Osteocyte (in vitro differentiated cells): ENCODE measurements around the gene BCAS4. TPM values are rescaled to one million over a fixed set of nuclear protein-coding genes. Genes with fewer than 3 reads are reported as not detected.

Experiments
- DNase-seq: peaks from one replicate; pipeline ENCODE4 v3.0.0; 2021; ENCODE audit warnings: mixed read lengths; ENCODE audit not compliant: unreplicated experiment; ENCODE audit errors: extremely low spot score
- H3K27ac Mint-ChIP-seq: one replicate; pipeline ENCODE4 v1.8.0; 2021; ENCODE audit warnings: mild to moderate bottlenecking, mixed read lengths; ENCODE audit not compliant: unreplicated experiment
- H3K27me3 Mint-ChIP-seq: one replicate; pipeline ENCODE4 v1.8.0; 2021; ENCODE audit warnings: mixed read lengths; ENCODE audit not compliant: unreplicated experiment
- H3K36me3 Mint-ChIP-seq: one replicate; pipeline ENCODE4 v1.8.0; 2021; ENCODE audit warnings: mixed read lengths; ENCODE audit not compliant: unreplicated experiment
- H3K4me1 Mint-ChIP-seq: one replicate; pipeline ENCODE4 v1.8.0; 2021; ENCODE audit warnings: mixed read lengths; ENCODE audit not compliant: unreplicated experiment
- H3K4me3 Mint-ChIP-seq: one replicate; pipeline ENCODE4 v1.8.0; 2021; ENCODE audit warnings: mild to moderate bottlenecking, moderate library complexity, mixed read lengths; ENCODE audit not compliant: unreplicated experiment
- H3K9me3 Mint-ChIP-seq: one replicate; pipeline ENCODE4 v1.8.0; 2021; ENCODE audit warnings: mixed read lengths; ENCODE audit not compliant: unreplicated experiment
- total RNA-seq: library from RNA; stranded (reverse); gene quantifications from 2 replicates; pipeline ENCODE4 v1.2.1, GENCODE V29; 2021
- TF ChIP-seq, protein P1 (sequence below): fragments of 200-600 bp; sonication (generic); IDR thresholded peaks from 2 replicates; pipeline ENCODE4 v1.5.0; 2021; ENCODE audit warnings: antibody characterized with exemption, mild to moderate bottlenecking, moderate library complexity

The BCAS4 gene
- total RNA-seq, 1 donor from 2014 or later, result 4.2 TPM

DNA sequence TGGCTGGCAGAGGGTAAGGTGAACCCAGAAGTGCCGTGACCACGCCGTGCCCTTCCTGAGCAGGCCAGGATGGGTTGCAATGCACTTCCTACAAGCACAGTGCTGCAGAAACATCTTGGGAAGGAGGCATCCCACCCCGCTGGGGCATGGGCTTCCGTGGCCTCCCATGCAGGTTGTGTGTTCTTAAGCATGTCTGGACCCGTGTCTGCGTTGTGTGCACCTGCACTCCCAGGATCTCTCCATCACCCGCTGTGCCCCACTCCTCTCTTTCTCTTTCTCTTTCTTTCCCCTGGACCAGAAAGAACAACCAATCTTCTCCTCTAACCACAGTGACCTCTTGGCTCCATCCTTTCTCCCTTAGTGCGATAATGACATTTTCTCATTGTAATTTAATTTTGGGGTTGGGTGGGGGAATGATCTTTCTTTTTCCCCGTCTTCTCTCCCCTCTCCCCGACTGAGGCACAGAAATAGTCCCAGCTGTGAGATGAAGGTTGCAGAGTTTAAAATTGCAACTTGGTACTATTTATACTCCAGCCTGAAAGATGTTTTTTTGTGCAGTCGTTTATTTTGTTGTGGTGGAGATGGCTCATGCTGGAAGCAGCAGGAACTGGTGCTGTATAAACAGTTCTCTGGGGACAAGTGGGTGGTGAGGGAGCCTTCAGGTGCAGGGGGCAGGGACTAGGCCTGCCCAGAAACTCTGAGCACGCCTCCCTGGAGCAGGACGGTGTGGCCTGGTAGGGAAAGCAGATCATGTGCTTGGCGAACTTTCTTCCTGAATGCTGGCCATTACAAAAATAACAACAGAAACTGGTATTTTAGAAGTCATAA, 20.5 kb downstream of the BCAS4 start:
- Mint-ChIP-seq H3K4me1 (peaks cover 22% of the 10 kb centered on the region), H3K4me3 (no peak overlapping the region), H3K27ac (peak overlapping the region; percentile 86), H3K9me3 (no peaks in the 10 kb centered on the region), H3K27me3 (no peaks in the 10 kb centered on the region), H3K36me3 (peaks cover 3% of the 10 kb centered on the region)
- DNase-seq, result no peak
- TF ChIP-seq, protein P1, sequence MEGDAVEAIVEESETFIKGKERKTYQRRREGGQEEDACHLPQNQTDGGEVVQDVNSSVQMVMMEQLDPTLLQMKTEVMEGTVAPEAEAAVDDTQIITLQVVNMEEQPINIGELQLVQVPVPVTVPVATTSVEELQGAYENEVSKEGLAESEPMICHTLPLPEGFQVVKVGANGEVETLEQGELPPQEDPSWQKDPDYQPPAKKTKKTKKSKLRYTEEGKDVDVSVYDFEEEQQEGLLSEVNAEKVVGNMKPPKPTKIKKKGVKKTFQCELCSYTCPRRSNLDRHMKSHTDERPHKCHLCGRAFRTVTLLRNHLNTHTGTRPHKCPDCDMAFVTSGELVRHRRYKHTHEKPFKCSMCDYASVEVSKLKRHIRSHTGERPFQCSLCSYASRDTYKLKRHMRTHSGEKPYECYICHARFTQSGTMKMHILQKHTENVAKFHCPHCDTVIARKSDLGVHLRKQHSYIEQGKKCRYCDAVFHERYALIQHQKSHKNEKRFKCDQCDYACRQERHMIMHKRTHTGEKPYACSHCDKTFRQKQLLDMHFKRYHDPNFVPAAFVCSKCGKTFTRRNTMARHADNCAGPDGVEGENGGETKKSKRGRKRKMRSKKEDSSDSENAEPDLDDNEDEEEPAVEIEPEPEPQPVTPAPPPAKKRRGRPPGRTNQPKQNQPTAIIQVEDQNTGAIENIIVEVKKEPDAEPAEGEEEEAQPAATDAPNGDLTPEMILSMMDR, result no peak

DNA sequence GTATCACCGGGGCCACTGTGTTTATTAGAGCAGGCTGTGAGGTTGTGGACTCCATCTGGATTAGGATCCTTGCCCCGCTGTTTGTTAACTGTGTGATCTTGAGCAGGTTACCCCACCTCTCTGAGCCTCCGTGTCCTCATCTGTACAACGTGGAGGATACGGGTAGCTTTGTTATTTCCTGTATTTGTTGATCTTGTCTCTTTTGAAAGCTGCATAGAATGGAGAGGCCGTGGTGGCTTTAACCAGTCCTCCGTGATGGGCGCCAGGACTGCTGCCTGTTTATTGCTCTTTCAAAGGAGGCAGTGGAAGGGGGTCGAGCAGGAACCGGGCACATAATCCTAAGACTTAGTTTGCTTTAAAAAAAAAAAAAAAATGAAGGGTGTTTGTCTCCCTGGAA, 22.9 kb downstream of the BCAS4 start:
- Mint-ChIP-seq H3K9me3 (no peaks in the 10 kb centered on the region), H3K27ac (peak overlapping the region; percentile 95), H3K36me3 (peaks cover 3% of the 10 kb centered on the region), H3K4me1 (peaks cover 22% of the 10 kb centered on the region), H3K4me3 (no peak overlapping the region), H3K27me3 (no peaks in the 10 kb centered on the region)
- no peak for DNase-seq
- TF ChIP-seq, protein P1, result no peak

DNA sequence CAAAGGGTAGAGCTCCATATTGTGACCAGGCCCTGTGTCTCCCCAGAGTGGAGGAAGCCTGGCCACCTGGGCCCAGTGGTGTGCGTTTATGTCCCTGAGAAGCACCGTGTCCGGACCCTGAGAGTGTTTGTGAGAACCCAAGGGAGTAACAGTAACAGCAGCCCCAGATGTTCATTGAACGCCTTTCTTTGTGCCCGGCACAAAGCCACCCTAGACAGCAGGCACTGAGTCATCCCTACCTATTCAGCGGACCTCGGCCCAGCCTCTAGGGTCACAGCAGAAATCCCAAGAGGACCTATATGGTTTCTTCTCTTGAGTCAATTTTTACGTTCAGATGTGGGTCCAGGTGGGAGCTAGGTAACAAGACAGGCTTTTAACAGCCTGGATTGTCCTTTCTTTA, 24.5 kb downstream of the BCAS4 start:
- DNase-seq, result no peak
- Mint-ChIP-seq H3K27me3 (no peaks in the 10 kb centered on the region), H3K4me1 (peaks cover 22% of the 10 kb centered on the region), H3K27ac (no peak overlapping the region), H3K36me3 (no peaks in the 10 kb centered on the region), H3K4me3 (no peak overlapping the region), H3K9me3 (no peaks in the 10 kb centered on the region)
- TF ChIP-seq, protein P1, result no peak

DNA sequence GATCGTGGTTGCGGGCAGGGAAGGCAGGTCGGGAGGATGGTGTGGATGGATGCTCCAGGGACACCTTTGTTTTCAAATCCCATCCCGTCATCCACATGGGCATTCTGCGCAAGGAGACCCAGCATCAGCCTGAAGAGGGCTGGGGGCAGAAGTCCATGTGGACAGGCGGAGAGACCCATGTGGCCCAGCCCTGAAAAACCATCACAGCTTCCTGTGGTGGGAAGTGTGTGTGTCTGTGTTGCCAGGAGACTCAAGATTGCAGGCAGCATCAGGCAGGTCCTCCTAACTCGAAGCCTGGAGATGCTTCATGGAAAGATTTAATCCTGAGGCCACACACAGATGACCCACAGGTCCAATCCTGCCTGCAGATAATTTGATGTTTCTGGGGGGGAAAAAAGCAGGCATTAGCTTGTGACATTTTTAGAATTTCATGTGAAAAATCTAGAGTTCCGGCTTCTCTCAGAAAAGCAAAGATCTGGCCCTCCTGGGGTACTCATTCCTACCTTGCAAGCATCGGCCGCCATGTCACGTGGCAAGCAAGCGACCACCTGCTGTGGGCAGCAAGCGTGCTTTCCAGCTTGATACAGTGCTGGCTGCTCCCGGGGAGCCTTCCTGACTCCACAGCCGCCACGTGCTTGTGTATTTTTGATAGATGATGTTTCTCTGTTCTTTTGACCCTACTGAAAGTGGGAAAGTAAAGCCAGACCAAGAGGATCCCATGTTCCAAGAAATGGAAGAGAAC, 25.8 kb downstream of the BCAS4 start:
- H3K27me3 Mint-ChIP-seq, result no peaks in the 10 kb centered on the region
- H3K36me3 Mint-ChIP-seq, result no peaks in the 10 kb centered on the region
- no peak overlapping the region for H3K4me3 Mint-ChIP-seq
- H3K9me3 Mint-ChIP-seq, result no peaks in the 10 kb centered on the region
- peaks cover 14% of the 10 kb centered on the region for H3K4me1 Mint-ChIP-seq
- no peak overlapping the region for H3K27ac Mint-ChIP-seq
- TF ChIP-seq, protein P1, result no peak
- DNase-seq, result no peak

DNA sequence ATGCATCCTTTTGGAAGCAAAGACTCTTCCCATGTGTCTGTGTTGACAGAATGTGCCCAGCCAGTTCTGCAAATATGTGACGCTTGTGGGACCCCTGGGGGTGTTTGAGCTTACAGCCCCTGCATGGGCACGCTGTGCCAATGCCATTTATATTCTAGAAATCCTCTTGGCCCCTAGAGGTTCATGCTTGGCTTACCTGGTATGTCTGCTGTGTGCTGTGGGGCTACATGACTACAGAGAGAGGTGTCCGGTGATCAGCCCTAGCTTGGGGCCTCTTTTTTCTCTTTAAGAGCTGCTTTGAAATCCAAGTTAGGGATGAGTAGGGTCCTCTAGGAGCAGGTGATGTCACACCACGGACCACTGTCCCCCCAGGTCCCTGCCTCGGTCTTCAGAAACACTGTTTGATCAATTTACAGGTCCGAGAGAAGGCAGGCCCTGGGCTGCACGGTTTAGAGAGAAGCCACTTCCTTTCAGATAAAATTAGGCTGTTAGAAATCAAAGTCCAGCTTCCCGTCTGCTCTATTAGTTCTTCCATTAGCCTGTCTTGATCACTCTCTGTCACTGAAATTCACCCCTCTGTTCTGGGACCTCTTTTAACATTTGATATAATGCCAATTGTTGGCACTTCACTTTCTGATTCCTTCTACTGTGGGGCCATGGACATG, 26.5 kb downstream of the BCAS4 start:
- TF ChIP-seq, protein P1, result no peak
- no peaks in the 10 kb centered on the region for H3K9me3 Mint-ChIP-seq
- no peaks in the 10 kb centered on the region for H3K27me3 Mint-ChIP-seq
- no peak overlapping the region for H3K4me3 Mint-ChIP-seq
- no peak overlapping the region for H3K27ac Mint-ChIP-seq
- H3K36me3 Mint-ChIP-seq, result no peaks in the 10 kb centered on the region
- H3K4me1 Mint-ChIP-seq, result peaks cover 11% of the 10 kb centered on the region
- no peak for DNase-seq
